GM12873 (cell line): ENCODE data around the gene GJC3.

Experiments used
- TF ChIP-seq, protein P1 (sequence below): IDR thresholded peaks from 2 replicates; pipeline ENCODE4 v1.5.1; 2012; ENCODE audit warnings: low read depth, mild to moderate bottlenecking, moderate library complexity, low read length, control low read depth; ENCODE audit not compliant: insufficient read depth; ENCODE audit errors: missing control alignments

Gene GJC3, protein sequence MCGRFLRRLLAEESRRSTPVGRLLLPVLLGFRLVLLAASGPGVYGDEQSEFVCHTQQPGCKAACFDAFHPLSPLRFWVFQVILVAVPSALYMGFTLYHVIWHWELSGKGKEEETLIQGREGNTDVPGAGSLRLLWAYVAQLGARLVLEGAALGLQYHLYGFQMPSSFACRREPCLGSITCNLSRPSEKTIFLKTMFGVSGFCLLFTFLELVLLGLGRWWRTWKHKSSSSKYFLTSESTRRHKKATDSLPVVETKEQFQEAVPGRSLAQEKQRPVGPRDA

DNA sequence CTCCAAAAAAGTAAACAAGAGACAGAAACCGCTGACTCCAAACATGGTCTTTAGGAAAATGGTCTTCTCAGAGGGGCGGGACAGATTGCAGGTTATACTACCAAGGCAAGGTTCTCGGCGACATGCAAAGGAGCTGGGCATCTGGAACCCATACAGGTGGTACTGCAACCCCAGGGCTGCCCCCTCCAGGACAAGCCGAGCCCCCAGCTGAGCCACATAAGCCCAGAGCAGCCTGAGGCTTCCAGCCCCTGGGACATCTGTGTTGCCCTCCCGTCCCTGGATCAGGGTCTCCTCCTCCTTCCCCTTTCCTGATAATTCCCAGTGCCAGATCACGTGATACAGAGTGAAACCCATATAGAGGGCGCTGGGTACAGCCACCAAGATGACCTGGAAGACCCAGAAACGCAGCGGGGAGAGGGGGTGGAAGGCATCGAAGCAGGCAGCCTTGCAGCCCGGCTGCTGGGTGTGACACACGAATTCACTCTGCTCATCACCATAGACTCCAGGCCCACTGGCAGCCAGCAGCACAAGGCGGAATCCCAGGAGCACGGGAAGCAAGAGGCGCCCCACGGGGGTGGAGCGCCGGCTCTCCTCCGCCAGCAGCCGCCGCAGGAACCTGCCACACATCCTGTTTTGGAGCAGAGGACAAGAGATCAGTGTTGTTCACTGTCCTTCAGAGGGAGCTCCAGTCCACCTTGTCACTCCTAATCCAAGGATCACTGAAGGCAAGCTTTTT, at the start of gene GJC3:
Gene GJC3 (minus strand): TSS at position 627 of the 736 bp plus-strand sequence. CDS start 0 bp downstream, at position 627.
- TF ChIP-seq, protein P1, sequence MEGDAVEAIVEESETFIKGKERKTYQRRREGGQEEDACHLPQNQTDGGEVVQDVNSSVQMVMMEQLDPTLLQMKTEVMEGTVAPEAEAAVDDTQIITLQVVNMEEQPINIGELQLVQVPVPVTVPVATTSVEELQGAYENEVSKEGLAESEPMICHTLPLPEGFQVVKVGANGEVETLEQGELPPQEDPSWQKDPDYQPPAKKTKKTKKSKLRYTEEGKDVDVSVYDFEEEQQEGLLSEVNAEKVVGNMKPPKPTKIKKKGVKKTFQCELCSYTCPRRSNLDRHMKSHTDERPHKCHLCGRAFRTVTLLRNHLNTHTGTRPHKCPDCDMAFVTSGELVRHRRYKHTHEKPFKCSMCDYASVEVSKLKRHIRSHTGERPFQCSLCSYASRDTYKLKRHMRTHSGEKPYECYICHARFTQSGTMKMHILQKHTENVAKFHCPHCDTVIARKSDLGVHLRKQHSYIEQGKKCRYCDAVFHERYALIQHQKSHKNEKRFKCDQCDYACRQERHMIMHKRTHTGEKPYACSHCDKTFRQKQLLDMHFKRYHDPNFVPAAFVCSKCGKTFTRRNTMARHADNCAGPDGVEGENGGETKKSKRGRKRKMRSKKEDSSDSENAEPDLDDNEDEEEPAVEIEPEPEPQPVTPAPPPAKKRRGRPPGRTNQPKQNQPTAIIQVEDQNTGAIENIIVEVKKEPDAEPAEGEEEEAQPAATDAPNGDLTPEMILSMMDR, result peak; percentile 47

DNA sequence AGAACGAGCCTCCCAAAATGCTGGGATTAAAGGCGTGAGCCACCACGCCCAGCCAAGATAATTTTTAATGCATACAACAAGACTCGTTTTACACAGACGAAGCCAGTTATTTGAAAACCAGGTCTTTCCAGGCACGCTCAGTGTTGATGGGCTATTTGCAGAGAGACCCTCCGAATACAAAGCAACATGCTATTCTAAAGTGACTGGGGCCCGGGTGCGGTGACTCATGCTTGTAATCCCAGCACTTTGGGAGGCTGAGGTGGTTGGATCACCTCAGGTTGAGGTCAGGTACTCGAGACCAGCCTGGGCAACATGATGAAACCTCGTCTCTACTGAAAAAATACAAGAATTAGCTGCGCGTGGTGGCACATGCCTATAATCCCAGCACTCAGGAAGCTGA, 47.2 kb upstream of the GJC3 start:
- TF ChIP-seq, protein P1, result no peak

DNA sequence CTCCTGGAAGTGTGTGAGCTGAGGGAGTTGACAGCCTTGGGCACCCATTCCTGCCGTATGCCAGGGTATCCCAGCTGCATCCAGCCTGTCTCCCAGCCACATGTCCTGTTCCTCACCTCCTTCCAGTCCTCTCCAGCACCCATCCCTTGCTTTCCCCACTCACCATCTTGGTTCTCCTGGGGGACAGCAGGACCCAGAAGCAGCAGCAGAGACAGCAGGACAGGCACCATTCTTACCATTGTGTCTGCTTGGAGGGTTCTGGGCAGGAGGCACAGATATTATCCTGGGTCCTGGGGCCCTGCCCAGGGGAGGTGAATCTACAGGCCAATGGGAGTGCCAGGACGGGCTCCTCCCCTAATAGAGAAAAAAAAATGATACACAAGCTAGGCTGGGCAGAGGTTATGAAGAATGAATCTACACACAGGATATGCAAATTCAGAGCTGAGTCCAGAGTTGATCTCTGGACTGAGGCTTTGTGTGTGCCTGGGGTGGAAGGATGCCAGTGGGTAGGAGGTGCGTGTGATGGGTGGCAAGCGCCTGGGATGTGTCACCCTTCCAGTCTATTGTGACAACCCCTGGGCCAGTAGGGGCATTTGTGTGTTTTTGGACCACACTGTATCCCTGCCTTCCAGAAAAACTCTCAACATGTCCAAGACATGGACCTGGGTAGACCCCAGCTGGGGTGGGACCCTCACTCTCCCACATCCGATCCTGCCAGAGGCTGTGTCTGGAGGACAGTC, 46.5 kb upstream of the GJC3 start, which contains the start of gene AZGP1:
Gene AZGP1 (minus strand): TSS at position 250 of the 740 bp plus-strand sequence. CDS start 11 bp downstream, at position 239.
- TF ChIP-seq, protein P1, result no peak

DNA sequence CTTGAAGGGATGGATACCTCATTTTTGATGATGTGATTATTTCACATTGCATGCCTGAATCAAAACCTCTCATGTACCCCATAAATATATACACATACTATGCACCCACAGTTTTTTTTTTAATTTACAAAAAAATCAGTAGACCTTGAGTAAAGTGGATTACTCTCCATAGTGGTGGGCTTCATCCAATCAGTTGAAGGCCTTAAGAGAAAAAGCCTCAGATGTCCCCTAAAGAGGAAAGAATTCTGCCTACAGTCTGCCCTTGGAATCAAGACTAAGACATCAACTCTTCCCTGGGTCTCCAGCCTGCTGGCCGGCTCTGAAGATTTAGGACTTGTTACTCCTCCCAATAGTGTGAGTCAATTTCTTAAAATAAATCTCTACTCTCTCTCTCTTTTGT, 45.3 kb upstream of the GJC3 start:
- TF ChIP-seq, protein P1, result no peak

DNA sequence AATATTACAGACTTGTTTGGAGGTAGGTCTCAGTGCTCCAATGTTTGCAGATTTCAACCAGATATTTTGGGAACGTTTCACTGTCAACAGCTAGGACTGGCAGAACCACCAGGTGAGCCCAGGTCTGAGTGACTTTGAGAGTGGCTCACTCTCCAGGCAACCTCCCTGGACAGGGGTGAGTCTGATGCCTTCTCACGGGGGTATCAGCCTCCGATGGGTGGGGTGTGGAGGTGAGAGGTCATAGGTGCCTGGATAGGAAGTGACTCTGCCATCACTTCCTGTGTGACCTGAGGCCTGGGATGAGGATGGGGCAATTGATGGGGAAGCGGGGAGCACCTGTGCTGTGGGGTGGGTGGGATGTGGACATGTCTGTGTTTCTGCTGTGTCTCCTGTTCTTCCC, 41.8 kb upstream of the GJC3 start:
- TF ChIP-seq, protein P1, result no peak

DNA sequence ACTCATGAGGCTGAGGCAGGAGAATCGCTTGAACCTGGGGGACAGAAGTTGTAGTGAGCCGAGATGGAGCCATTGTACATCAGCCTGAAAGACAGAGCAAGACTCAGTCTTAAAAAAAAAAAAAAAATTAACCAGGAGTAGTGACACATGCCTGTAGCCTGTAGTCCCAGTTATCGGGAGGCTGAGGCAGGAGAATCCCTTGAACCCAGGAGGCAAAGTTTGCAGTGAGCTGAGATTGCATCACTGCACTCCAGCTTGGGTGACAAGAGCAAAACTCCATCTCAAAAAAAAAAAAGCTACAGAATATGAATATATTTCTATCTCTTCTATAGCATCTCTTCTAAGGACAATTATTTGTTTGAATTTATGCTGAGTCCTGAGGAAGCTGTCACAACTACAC, 39.9 kb upstream of the GJC3 start:
- TF ChIP-seq, protein P1, result no peak
